HL-60 (cell line): ENCODE results near the gene MIDN.

Experiments
- DNase-seq, 2 experiments: peaks; one replicate each; pipeline ENCODE4 v3.0.0-alpha.2; 2010 to 2020; ENCODE audit warnings: low read depth in 1 of 2, low spot score in 1 of 2
- H3K27ac ChIP-seq: fragments of 250-450 bp; sonication (Bioruptor Pico); replicated peaks from 2 replicates; pipeline ENCODE4 v1.5.1; 2020; ENCODE audit warnings: mild to moderate bottlenecking, moderate library complexity
- H3K27me3 ChIP-seq: fragments of 250-450 bp; sonication (Bioruptor Pico); 2 replicates; pipeline ENCODE4 v1.5.1; 2021; ENCODE audit warnings: mild to moderate bottlenecking, moderate library complexity; ENCODE audit not compliant: insufficient read depth, poor library complexity, severe bottlenecking
- H3K4me3 ChIP-seq: replicated peaks from 2 replicates; pipeline ENCODE4 v1.5.1; 2011; ENCODE audit warnings: mild to moderate bottlenecking, control low read depth, low read length; ENCODE audit not compliant: insufficient read depth
- GABPA ChIP-seq: IDR thresholded peaks from 2 replicates; pipeline ENCODE4 v1.6.1; 2012; ENCODE audit warnings: low read depth
- POLR2AphosphoS5 ChIP-seq: IDR thresholded peaks from 2 replicates; pipeline ENCODE4 v1.6.1; 2012; ENCODE audit warnings: low read depth
- SPI1 ChIP-seq: IDR thresholded peaks from 2 replicates; pipeline ENCODE4 v1.6.1; 2012; ENCODE audit warnings: low read depth, mild to moderate bottlenecking, borderline replicate concordance
- TF ChIP-seq, protein P1 (sequence below): IDR thresholded peaks from one replicate; pipeline ENCODE4 v1.5.1; 2011; ENCODE audit warnings: low read length, control low read depth, inconsistent platforms; ENCODE audit not compliant: insufficient read depth
- TF ChIP-seq, protein P2 (sequence below): IDR thresholded peaks from 2 replicates; pipeline ENCODE4 v1.6.1; 2012; ENCODE audit warnings: low read depth; ENCODE audit not compliant: insufficient replicate concordance

Gene MIDN

GRCh38 chr19:1228161-1228957 lies 20.0 kb upstream of the MIDN start:
- no peak for DNase-seq
- Histone ChIP-seq H3K4me3 (no peak overlapping the region), H3K27ac (no peak overlapping the region), H3K27me3 (no peaks in the 10 kb centered on the region)
- TF ChIP-seq GABPA (no peak), SPI1 (no peak), POLR2AphosphoS5 (no peak)
- TF ChIP-seq, protein P1, sequence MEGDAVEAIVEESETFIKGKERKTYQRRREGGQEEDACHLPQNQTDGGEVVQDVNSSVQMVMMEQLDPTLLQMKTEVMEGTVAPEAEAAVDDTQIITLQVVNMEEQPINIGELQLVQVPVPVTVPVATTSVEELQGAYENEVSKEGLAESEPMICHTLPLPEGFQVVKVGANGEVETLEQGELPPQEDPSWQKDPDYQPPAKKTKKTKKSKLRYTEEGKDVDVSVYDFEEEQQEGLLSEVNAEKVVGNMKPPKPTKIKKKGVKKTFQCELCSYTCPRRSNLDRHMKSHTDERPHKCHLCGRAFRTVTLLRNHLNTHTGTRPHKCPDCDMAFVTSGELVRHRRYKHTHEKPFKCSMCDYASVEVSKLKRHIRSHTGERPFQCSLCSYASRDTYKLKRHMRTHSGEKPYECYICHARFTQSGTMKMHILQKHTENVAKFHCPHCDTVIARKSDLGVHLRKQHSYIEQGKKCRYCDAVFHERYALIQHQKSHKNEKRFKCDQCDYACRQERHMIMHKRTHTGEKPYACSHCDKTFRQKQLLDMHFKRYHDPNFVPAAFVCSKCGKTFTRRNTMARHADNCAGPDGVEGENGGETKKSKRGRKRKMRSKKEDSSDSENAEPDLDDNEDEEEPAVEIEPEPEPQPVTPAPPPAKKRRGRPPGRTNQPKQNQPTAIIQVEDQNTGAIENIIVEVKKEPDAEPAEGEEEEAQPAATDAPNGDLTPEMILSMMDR = no peak
- TF ChIP-seq, protein P2, sequence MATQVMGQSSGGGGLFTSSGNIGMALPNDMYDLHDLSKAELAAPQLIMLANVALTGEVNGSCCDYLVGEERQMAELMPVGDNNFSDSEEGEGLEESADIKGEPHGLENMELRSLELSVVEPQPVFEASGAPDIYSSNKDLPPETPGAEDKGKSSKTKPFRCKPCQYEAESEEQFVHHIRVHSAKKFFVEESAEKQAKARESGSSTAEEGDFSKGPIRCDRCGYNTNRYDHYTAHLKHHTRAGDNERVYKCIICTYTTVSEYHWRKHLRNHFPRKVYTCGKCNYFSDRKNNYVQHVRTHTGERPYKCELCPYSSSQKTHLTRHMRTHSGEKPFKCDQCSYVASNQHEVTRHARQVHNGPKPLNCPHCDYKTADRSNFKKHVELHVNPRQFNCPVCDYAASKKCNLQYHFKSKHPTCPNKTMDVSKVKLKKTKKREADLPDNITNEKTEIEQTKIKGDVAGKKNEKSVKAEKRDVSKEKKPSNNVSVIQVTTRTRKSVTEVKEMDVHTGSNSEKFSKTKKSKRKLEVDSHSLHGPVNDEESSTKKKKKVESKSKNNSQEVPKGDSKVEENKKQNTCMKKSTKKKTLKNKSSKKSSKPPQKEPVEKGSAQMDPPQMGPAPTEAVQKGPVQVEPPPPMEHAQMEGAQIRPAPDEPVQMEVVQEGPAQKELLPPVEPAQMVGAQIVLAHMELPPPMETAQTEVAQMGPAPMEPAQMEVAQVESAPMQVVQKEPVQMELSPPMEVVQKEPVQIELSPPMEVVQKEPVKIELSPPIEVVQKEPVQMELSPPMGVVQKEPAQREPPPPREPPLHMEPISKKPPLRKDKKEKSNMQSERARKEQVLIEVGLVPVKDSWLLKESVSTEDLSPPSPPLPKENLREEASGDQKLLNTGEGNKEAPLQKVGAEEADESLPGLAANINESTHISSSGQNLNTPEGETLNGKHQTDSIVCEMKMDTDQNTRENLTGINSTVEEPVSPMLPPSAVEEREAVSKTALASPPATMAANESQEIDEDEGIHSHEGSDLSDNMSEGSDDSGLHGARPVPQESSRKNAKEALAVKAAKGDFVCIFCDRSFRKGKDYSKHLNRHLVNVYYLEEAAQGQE = no peak

DNA sequence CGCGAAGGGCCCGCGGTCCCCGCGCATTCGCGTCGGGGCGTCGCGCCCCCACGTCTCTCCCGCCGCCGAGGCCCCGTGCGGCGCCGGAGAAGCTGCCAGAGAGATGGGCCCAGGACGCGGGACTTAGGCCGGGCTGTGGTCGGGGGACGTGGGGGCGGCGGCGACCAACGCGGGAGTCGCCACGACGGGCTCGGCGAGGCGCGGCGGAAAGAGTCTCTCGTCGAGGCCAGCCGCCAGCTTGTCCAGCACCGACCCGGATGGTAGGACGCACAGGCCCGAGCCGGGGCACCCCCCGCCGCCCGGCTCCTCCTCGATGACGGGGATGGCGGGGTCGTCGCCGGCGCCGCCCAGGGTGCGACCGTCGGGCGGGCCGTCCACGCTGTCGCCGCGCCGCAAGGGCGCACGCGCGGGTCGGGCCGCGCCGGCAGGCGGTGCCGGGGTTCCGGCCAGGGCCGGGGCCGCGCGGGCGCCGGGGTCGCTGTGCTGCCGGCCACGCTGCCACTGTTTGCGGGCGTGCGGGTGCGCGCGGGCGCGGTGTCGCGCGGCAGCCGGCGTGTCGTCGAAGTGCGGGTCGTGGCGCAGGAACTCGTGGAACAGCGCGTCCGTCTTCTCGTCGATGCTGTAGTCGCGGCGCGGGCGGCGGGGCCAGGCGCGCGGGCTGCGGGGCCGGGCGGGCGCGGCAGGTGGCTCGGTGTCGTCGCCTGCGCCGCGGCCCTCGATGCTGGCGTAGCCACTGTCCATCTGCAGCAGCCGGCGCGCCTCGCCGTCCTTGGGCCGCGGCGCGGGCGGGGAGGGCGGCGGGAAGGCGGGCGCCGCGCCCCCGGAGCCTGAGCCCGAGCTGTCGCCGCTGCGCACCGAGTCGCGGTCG lies 19.1 kb upstream of the MIDN start:
- TF ChIP-seq GABPA (no peak), POLR2AphosphoS5 (no peak), SPI1 (no peak)
- TF ChIP-seq, protein P1 = no peak
- TF ChIP-seq, protein P2 = no peak

DNA sequence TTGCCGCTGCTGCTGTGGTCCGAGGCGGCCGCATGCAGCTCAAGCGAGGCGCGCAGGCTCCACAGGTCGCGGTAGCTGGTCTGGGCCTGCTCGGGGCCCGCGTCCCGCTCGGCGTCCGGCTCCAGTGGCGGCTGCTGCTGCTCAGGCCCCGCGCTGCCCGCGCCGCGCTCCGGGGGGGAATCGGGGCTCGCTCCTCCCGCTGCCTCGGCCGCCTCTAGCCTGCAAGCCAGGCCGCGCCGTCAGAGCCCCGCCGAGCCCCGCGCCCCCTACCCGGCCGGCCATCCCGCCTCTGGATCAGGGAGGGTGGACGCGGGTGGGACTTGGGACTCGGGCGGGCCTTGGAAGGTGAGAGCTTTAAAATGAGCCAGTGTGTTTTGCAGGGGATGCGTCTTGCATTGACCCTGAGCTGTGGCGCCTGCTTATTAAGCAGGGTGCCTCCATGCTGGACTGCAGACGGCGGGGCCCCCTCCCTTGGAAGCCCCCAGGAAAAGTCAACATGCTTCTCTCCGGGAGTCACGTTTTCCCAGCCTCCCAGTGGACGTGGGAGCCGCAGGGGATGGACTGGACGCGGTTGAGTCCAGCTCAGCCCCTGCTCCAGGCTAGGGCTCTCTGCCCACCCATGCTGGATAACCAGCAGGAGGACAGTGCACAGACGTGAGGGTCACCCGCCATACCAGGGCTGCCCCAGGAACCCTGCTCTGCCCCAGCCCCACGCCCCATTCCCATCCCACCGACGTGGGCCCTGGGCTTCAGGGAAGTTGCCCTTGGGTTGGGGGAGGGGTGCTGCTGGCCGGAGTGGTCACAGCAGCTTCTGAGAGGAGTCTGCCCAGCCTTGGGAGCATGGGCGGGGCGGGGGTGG lies 18.2 kb upstream of the MIDN start:
- no peak for DNase-seq
- H3K27ac ChIP-seq = no peak overlapping the region
- TF ChIP-seq SPI1 = no peak
- no peak overlapping the region for H3K4me3 ChIP-seq
- H3K27me3 ChIP-seq = no peaks in the 10 kb centered on the region

More for the DNA sequence above, 19.1 kb upstream of the MIDN start:
- DNase-seq = no peak
- Histone ChIP-seq H3K27me3 (no peaks in the 10 kb centered on the region), H3K4me3 (no peak overlapping the region), H3K27ac (no peak overlapping the region)
